HG03045 (cell line): ENCODE results near the gene ROBO3.

Experiments
- ATAC-seq: cut with Tn5 transposase; IDR thresholded peaks from one replicate; pipeline ENCODE4 v1.9.1; 2021; ENCODE audit warnings: mild to moderate bottlenecking, moderate library complexity; ENCODE audit not compliant: unreplicated experiment

The ROBO3 gene

GRCh38 chr11:124841840-124842239 lies 23.4 kb upstream of the ROBO3 start:
- ATAC-seq = no peak

- no peak for ATAC-seq
Measured at GRCh38 chr11:124842305-124842704, 22.9 kb upstream of the ROBO3 start.

- no peak for ATAC-seq
Measured at GRCh38 chr11:124843616-124843910, 21.7 kb upstream of the ROBO3 start.

GRCh38 chr11:124844664-124845079 lies 20.6 kb upstream of the ROBO3 start:
- ATAC-seq = no peak

- ATAC-seq = no peak
Measured at GRCh38 chr11:124846070-124846673, 19.1 kb upstream of the ROBO3 start.

GRCh38 chr11:124859171-124859570 lies 6.1 kb upstream of the ROBO3 start:
- ATAC-seq = no peak

GRCh38 chr11:124861670-124862069 lies 3.6 kb upstream of the ROBO3 start:
- no peak for ATAC-seq

GRCh38 chr11:124863137-124863825 lies 2.0 kb upstream of the ROBO3 start:
- no peak for ATAC-seq

- no peak for ATAC-seq
Measured at GRCh38 chr11:124863826-124864165, 1.4 kb upstream of the ROBO3 start.

GRCh38 chr11:124864176-124864891 lies 898 bp upstream of the ROBO3 start:
- no peak for ATAC-seq

GRCh38 chr11:124864892-124865180 lies 396 bp upstream of the ROBO3 start:
- ATAC-seq = no peak

GRCh38 chr11:124865902-124866851 lies 945 bp downstream of the ROBO3 start:
- ATAC-seq = no peak

GRCh38 chr11:124867700-124868099 lies 2.5 kb downstream of the ROBO3 start:
- no peak for ATAC-seq

- ATAC-seq = no peak
Measured at GRCh38 chr11:124868331-124869274, 3.4 kb downstream of the ROBO3 start.

GRCh38 chr11:124869331-124869730 lies 4.1 kb downstream of the ROBO3 start:
- no peak for ATAC-seq

GRCh38 chr11:124869856-124870387 lies 4.7 kb downstream of the ROBO3 start:
- no peak for ATAC-seq

GRCh38 chr11:124870430-124870829 lies 5.2 kb downstream of the ROBO3 start:
- ATAC-seq = no peak

GRCh38 chr11:124872280-124872679 lies 7.0 kb downstream of the ROBO3 start:
- ATAC-seq = no peak

- no peak for ATAC-seq
Measured at GRCh38 chr11:124872741-124873140, 7.5 kb downstream of the ROBO3 start.

GRCh38 chr11:124873951-124874350 lies 8.7 kb downstream of the ROBO3 start:
- no peak for ATAC-seq
